PFSK-1 (cell line): ENCODE data around the gene NLGN4X.

Experiments used
- POLR2AphosphoS5 ChIP-seq: IDR thresholded peaks from 2 replicates; pipeline ENCODE4 v1.6.1; 2012; ENCODE audit warnings: low read depth, mild to moderate bottlenecking, control low read depth, low read length, moderate library complexity
- REST ChIP-seq, 2 experiments: IDR thresholded peaks; 2 replicates each; pipeline versions ENCODE4 v1.6.1 to v1.8.0; 2011 to 2012; ENCODE audit warnings: low read depth in 2 of 2, low read length in 2 of 2, control low read depth in 1 of 2, inconsistent platforms in 1 of 2, mild to moderate bottlenecking in 1 of 2, moderate library complexity in 1 of 2; ENCODE audit not compliant: insufficient read depth in 1 of 2
- SIN3A ChIP-seq: IDR thresholded peaks from 2 replicates; pipeline ENCODE4 v1.6.1; 2012; ENCODE audit warnings: mild to moderate bottlenecking, low read length, moderate library complexity, borderline replicate concordance; ENCODE audit not compliant: insufficient read depth
- TAF1 ChIP-seq: IDR thresholded peaks from 2 replicates; pipeline ENCODE4 v1.6.1; 2012; ENCODE audit warnings: low read length, control low read depth, borderline replicate concordance; ENCODE audit not compliant: insufficient read depth

GRCh38 chrX:6024204-6024603, 204.5 kb downstream of the NLGN4X start:
- TF ChIP-seq POLR2AphosphoS5: no peak
- TF ChIP-seq TAF1: no peak
- no peak for TF ChIP-seq REST (IDR thresholded peaks at IDR 0.05; ENCODE audit: insufficient read depth in 1 of 2, low read depth in 2 of 2, low read length in 2 of 2)
- TF ChIP-seq SIN3A: no peak
